Progenitor cell of endocrine pancreas (in vitro differentiated cells): ENCODE data around the gene CHIT1. TPM values are rescaled to one million over a fixed set of nuclear protein-coding genes. Genes with fewer than 3 reads are reported as not detected.
"Not testable (repeated sequence)": the region's sequence is repeated elsewhere in the genome, so short reads cannot be mapped to it uniquely, and the experiment has no call there.

Source experiments
- DNase-seq: peaks from one replicate; pipeline ENCODE4 v3.0.0; 2021; ENCODE audit warnings: low spot score; ENCODE audit not compliant: unreplicated experiment
- H3K27ac Mint-ChIP-seq: 2 replicates; pipeline ENCODE4 v1.8.0; 2021; ENCODE audit warnings: mild to moderate bottlenecking, moderate library complexity, mixed read lengths
- H3K27me3 Mint-ChIP-seq: 2 replicates; pipeline ENCODE4 v1.8.0; 2021; ENCODE audit warnings: mixed read lengths
- H3K36me3 Mint-ChIP-seq: 2 replicates; pipeline ENCODE4 v1.8.0; 2022; ENCODE audit warnings: mixed read lengths; ENCODE audit not compliant: insufficient read depth
- H3K4me1 Mint-ChIP-seq: 2 replicates; pipeline ENCODE4 v1.8.0; 2021; ENCODE audit warnings: low read depth, mixed read lengths
- H3K4me3 Mint-ChIP-seq: 2 replicates; pipeline ENCODE4 v1.8.0; 2021; ENCODE audit warnings: low read depth, mild to moderate bottlenecking, moderate library complexity, mixed read lengths
- H3K9me3 Mint-ChIP-seq: 2 replicates; pipeline ENCODE4 v1.8.0; 2021; ENCODE audit warnings: low read depth, mixed read lengths
- total RNA-seq: library from RNA; stranded (reverse); gene quantifications from 2 replicates; pipeline ENCODE4 v1.2.1, GENCODE V29; 2021
- TF ChIP-seq, protein P1 (sequence below): fragments of 200-600 bp; sonication (generic); IDR thresholded peaks from one replicate; pipeline ENCODE4 v1.5.0; 2021; ENCODE audit warnings: antibody characterized with exemption, mild to moderate bottlenecking; ENCODE audit not compliant: unreplicated experiment

CHIT1 gene
- total RNA-seq, 1 donor from 2014 or later, result 0.14 TPM

DNA sequence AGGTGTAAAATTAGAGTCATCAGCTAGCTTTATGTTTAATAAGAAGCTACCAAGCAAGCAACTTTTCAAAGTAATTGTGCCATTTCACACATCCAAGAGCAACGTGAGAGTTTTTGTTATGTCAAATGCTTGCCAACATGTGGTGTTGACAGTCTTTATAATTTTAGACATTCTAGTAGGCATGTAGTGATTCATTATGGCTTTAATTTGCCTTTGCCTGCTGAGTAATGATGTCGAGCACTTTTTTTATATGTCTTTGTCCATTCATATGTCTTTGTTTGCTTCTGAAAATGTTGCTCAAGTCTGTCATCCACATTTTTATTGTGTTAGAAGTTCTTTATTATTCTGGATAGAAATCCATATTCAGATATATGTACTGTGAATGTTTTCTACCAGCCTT is 21.4 kb upstream of the CHIT1 start:
- Mint-ChIP-seq H3K9me3 (peaks cover 9% of the 10 kb centered on the region), H3K4me3 (no peak overlapping the region), H3K27ac (no peak overlapping the region), H3K27me3 (peaks cover 24% of the 10 kb centered on the region), H3K36me3 (no peaks in the 10 kb centered on the region), H3K4me1 (no peaks in the 10 kb centered on the region)
- TF ChIP-seq, protein P1, sequence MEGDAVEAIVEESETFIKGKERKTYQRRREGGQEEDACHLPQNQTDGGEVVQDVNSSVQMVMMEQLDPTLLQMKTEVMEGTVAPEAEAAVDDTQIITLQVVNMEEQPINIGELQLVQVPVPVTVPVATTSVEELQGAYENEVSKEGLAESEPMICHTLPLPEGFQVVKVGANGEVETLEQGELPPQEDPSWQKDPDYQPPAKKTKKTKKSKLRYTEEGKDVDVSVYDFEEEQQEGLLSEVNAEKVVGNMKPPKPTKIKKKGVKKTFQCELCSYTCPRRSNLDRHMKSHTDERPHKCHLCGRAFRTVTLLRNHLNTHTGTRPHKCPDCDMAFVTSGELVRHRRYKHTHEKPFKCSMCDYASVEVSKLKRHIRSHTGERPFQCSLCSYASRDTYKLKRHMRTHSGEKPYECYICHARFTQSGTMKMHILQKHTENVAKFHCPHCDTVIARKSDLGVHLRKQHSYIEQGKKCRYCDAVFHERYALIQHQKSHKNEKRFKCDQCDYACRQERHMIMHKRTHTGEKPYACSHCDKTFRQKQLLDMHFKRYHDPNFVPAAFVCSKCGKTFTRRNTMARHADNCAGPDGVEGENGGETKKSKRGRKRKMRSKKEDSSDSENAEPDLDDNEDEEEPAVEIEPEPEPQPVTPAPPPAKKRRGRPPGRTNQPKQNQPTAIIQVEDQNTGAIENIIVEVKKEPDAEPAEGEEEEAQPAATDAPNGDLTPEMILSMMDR, result no peak
- no peak for DNase-seq

DNA sequence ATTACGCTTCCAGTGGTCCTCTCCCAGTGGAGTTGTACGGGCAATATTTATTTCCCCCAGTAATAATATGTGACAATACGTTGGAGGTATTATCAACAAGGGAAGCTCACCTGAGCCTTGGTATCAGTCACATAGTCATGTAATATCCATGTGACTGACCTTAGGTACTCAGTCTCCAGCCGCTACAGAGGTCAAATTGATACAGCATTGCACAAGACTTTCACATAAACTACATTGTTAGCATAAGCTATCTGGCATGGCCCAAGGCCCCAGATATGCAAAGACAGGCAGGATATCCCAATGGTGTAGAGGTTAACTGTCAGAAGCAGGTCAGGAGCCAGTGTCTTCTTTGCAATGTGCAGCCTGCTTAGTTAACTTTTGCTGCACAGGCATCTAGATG is 15.3 kb upstream of the CHIT1 start:
- H3K9me3 Mint-ChIP-seq, result peaks cover 10% of the 10 kb centered on the region
- peaks cover 6% of the 10 kb centered on the region for H3K27me3 Mint-ChIP-seq
- TF ChIP-seq, protein P1, result no peak
- no peak overlapping the region for H3K4me3 Mint-ChIP-seq
- no peak for DNase-seq
- H3K27ac Mint-ChIP-seq, result no peak overlapping the region
- H3K4me1 Mint-ChIP-seq, result no peaks in the 10 kb centered on the region
- H3K36me3 Mint-ChIP-seq, result no peaks in the 10 kb centered on the region

DNA sequence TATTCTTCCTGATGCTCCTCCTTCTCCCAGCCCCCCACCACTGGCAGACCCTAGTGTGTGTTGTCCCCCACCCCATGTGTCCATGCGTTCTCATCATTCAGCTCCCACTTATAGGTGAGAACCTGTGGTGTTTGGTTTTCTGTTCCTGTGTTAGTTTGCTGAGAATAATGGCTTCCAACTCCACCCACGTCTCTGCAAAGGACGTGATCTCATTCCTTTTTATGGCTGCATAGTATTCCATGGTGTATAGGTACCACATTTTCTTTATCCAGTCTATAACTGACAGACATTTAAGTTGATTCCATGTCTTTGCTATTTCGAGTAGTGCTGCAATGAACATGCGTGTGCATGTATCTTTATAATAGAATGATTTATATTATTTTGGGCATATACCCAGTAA is 12.2 kb upstream of the CHIT1 start:
- H3K27me3 Mint-ChIP-seq, result peaks cover 12% of the 10 kb centered on the region
- H3K4me1 Mint-ChIP-seq, DNase-seq, H3K9me3 Mint-ChIP-seq, H3K27ac Mint-ChIP-seq, H3K36me3 Mint-ChIP-seq, H3K4me3 Mint-ChIP-seq: not testable (repeated sequence)

GRCh38 chr1:203239526-203240305 is 10.2 kb upstream of the CHIT1 start:
- Mint-ChIP-seq H3K27ac (no peak overlapping the region), H3K9me3 (peaks cover 17% of the 10 kb centered on the region), H3K36me3 (peaks cover 4% of the 10 kb centered on the region), H3K4me1 (no peaks in the 10 kb centered on the region), H3K27me3 (peaks cover 12% of the 10 kb centered on the region), H3K4me3 (no peak overlapping the region)
- DNase-seq, result no peak
- TF ChIP-seq, protein P1, result no peak

- TF ChIP-seq, protein P1, result no peak
- Mint-ChIP-seq H3K36me3 (peaks cover 4% of the 10 kb centered on the region), H3K4me1 (no peaks in the 10 kb centered on the region), H3K27ac (no peak overlapping the region), H3K4me3 (no peak overlapping the region), H3K9me3 (peaks cover 19% of the 10 kb centered on the region), H3K27me3 (peaks cover 15% of the 10 kb centered on the region)
- no peak for DNase-seq
These were observed 9.6 kb upstream of the CHIT1 start for GRCh38 chr1:203239081-203239480.

- no peak overlapping the region for H3K4me3 Mint-ChIP-seq
- TF ChIP-seq, protein P1, result no peak
- H3K9me3 Mint-ChIP-seq, result peaks cover 22% of the 10 kb centered on the region
- DNase-seq, result no peak
- H3K4me1 Mint-ChIP-seq, result no peaks in the 10 kb centered on the region
- H3K36me3 Mint-ChIP-seq, result peaks cover 7% of the 10 kb centered on the region
- peaks cover 20% of the 10 kb centered on the region for H3K27me3 Mint-ChIP-seq
- H3K27ac Mint-ChIP-seq, result no peak overlapping the region
These were observed 9.1 kb upstream of the CHIT1 start for GRCh38 chr1:203238535-203238934.

DNA sequence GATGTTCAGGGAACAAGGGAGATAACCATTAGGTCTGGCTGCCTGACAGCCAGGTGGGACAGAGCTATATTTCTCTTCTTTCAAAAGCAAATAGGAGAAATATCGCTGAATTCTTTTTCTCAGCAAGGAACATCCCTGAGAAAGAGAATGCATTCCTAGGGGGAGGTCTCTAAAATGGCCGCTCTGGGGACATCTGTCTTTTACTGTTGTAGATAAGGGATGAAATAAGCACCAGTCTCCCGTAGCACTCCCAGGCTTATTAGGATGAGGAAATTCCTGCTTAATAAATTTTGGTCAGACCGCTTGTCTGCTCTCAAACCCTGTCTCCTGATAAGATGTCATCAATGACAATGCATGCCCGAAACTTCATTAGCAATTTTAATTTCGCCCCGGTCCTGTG is 5.4 kb upstream of the CHIT1 start:
- H3K27ac Mint-ChIP-seq, H3K36me3 Mint-ChIP-seq, H3K4me1 Mint-ChIP-seq, DNase-seq, H3K4me3 Mint-ChIP-seq: not testable (repeated sequence)
- H3K27me3 Mint-ChIP-seq, result peaks cover 32% of the 10 kb centered on the region
- H3K9me3 Mint-ChIP-seq, result peaks cover 18% of the 10 kb centered on the region
